Measurements from ENCODE around the gene SDS.

DNA sequence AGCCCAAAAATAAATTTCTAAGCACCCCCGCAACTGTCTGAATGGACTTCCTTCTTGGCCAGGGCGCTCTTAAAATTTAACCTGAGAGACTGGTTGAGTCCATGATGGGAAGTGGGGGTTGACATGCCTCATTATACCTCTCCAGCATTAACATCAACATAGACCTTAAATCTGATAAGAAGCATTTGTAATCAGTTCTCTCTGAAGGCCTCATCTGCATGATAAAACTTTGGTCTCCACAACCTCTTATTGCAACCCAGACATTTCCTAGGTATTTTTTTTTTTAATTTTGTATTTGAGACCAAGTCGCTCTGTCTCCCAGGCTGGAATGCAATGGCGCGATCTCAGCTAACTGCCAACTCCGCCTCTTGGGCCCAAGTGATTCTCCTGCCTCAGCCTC, 58.4 kb downstream of the SDS start:
- TF ChIP-seq, protein P1, sequence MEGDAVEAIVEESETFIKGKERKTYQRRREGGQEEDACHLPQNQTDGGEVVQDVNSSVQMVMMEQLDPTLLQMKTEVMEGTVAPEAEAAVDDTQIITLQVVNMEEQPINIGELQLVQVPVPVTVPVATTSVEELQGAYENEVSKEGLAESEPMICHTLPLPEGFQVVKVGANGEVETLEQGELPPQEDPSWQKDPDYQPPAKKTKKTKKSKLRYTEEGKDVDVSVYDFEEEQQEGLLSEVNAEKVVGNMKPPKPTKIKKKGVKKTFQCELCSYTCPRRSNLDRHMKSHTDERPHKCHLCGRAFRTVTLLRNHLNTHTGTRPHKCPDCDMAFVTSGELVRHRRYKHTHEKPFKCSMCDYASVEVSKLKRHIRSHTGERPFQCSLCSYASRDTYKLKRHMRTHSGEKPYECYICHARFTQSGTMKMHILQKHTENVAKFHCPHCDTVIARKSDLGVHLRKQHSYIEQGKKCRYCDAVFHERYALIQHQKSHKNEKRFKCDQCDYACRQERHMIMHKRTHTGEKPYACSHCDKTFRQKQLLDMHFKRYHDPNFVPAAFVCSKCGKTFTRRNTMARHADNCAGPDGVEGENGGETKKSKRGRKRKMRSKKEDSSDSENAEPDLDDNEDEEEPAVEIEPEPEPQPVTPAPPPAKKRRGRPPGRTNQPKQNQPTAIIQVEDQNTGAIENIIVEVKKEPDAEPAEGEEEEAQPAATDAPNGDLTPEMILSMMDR (IDR thresholded peaks at IDR 0.05; ENCODE audit: borderline replicate concordance, extremely low read depth, low read length, poor library complexity, severe bottlenecking), result no peak
- no peak for TF ChIP-seq EZH2 (IDR thresholded peaks at IDR 0.05; ENCODE audit: borderline replicate concordance, low read depth, low read length, severe bottlenecking)
